GM21528 (cell line): Measurements from ENCODE around the gene ACTR1A.
"Not testable (repeated sequence)": the region's sequence is repeated elsewhere in the genome, so short reads cannot be mapped to it uniquely, and the experiment has no call there.

Source experiments
- ATAC-seq: cut with Tn5 transposase; IDR thresholded peaks from one replicate; pipeline ENCODE4 v1.9.1; 2021; ENCODE audit warnings: mild to moderate bottlenecking, moderate library complexity; ENCODE audit not compliant: unreplicated experiment, low FRiP score

The ACTR1A gene

DNA sequence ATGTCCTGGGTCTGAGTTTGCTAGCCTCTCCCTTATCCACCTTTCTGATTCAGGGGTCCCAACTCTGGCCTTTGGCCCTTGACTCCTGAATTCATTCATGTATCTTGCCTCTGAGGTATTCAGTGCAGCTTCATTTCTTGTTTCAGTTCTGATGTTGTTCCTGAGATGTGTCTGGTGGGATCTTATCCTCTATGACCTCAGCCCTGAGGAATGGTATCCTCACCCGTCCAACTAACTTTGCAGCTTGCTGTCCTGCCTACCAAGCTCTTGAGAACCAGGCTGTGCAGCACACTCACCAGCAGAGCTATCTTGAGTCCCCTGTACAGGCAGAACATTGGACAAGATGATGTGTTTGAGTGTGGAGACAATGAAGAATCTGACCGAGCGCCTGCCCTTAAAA is 15.0 kb upstream of the ACTR1A start:
- ATAC-seq = no peak

DNA sequence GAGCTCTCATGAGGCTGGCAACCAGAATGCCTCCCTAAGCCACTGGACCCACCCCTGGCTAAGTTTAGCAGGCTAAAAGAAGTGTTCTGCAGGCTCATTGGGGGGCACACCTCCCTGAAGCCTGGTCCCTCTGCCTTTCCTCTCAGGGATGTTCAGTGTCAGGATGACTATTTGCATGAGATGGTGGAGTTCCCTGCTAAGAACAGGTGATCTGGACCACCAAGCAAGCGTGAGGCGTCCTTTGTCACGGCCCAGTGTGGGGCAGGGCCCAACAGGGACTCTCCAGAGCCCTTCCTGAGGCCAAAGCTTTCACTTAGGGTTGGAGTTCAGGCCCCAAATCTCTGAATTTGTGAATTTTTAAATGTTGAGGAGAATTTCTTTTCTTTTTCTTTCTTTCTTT is 13.2 kb upstream of the ACTR1A start:
- ATAC-seq = no peak

DNA sequence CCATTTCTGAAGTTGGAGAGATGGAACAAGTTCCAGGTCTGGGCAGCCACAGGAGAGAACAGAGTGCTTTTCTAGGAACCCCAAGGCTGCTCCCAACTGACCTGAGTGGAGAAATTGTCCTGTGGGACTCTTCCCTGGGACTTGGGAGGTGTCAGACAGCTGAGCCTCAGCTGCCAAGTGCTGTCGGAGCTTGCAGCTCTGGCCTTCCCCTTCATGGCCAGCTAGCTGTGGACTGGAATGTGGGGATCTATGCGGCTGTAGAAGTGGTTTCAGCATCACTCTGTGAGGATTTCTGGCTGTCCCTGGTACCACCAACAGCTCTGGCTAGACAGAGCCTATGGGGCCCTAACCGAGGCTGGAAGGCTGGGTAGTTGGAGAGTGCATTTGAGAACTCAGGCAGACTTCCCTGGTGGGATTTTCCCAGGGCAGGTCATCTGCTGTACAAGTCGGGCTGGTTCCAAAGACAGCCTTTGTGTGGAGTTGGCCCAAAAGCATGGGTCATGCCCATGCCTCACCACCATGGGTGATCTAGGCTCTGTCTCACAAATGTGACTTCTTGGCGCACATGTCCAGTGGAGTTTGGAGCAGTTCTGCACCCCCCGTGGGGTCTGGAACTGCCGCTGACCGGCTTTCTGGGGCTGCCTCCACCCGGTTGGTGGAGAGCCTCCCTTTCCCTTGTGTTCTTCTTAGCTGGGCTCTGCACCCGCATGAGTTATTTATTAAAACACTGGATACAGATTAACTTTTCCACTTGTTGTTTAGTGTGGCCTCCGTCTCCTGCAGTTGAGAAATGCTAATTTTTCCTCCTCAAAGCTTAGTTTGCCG is 12.2 kb upstream of the ACTR1A start:
- ATAC-seq = no peak

DNA sequence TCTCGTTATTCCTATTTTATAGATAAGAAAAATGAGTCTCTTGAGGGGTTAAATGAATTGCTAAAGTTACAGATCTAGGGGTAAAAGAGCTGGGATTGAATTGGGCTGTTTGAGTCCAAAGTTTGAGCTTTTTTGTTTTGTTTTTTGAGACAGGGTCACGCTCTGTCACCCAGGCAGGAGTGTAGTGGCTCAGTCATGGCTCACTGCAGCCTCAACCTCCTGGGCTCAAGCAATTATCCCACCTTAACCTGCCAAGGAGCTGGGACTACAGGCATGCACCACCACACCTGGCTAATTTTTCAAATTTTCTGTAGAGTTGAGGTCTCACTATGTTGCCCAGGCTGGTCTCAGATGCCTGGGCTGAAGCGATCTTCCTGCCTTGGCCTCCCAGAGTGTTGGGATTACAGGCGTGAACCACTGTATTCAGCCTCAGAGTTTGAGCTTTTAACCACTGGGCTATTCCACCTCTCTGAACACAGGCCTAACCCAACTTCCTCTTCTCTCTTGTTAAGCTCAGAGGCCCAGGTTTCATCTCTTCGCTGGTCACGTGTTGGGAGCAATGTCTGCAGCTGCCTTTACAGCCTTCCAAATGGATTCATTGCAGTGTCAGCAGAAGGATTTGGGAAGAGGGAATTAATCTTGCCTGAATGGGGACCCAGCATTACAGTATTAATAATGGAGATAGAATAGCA is 9.2 kb upstream of the ACTR1A start:
- ATAC-seq = peak; percentile 69

DNA sequence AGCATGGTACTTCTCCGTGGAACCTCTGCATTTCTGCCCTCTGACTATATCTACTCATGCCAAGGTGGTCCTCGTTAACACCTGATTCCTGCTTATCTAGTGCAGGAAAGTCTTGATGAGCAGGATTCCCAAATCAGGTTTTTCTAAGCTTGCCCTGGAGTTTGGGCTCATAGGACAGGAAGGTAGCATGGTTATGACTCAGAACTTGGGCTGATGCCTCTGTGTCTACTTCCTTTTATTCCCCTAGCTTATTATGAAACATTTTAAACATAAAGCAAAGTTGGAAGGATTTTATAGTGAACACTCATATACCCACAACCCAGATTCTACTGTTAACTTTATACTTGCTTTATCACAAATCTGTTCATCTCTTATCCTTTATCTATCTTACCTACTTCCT is 6.9 kb upstream of the ACTR1A start:
- no peak for ATAC-seq

DNA sequence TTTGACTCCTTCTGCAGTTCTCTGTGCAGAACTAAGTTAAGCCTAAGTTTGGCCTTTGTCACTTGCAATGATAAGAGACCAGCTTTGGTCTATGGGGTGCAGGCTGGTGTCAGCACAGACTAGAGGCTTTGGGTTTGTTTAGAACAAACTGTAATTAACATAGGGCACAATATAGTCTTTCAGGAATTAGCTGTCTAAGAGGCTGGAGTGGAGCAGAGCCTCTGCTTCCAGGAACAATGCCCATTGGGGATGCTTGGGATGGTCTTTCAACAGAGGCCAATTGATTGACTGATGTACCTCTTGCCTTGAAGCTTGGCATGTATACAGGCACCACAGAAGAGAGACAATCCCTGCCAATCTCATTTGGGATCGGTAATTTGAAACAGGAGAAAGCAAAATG is 6.0 kb upstream of the ACTR1A start:
- ATAC-seq = no peak

DNA sequence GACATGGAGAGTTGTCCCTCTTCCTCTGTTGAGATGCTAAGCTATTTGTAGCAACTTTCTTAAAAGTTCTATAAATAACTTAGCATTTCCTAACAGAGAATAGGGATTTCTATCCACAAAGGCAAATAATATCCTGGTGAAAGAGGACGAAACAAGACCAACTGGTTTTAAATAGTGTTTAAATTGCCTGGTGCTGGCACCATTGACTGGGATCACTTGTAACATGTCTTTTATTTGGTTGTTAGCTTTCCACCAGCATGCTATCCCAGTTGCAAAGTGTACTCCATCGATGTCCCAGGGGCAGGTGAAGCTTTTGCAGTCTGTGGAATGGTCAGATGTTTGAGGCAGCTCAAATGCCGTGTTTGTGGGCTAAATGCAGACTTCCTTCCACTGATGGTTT is 5.0 kb upstream of the ACTR1A start:
- ATAC-seq = no peak

DNA sequence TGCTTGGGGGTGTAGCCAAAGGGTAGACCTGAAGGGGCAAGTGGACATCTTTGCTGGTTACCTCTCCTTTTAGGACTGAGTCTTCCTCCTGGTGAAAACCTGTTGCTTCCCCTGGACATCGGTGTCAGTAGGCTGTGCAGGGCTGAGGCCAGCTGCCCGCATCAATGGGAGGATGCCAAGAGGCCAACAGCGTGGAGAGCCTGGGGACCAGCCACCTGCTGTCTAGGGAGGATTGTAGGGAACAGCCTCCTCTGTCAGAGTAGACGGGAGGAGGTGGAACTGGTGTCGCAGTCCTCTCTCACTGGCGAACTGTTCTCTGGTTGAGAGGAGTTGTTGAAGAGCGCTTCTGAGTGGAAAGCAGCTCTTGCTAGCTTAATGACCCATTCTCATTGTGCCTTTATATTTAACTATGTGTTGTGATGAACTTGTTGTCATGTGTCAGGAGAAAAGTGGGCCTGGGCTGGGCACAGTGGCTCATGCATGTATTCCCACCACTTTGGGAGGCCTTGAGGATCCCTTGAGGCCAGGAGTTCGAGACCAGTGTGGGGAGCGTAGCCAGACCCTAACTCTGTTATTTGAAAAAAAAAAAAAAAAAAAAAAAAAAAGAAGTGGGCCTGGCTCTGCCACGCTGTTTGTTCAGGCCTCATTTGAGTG is 3.1 kb upstream of the ACTR1A start:
- ATAC-seq = no peak

DNA sequence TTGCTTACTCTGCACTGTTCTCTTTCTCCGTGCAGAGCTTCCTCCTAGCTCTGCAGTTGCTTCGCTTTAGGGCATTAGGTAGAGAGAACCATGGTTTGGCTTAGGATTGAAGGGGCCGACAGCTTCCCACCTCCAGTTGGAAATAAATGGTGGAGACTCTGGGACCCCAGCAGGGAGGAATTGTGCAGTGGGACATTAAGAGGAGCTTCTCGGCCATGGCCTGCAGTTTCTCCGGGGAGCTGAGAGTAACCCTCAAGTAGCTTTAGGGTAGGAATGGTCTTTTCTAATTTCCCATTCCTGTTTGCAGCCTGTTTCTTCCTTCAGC is 2.4 kb upstream of the ACTR1A start:
- no peak for ATAC-seq

DNA sequence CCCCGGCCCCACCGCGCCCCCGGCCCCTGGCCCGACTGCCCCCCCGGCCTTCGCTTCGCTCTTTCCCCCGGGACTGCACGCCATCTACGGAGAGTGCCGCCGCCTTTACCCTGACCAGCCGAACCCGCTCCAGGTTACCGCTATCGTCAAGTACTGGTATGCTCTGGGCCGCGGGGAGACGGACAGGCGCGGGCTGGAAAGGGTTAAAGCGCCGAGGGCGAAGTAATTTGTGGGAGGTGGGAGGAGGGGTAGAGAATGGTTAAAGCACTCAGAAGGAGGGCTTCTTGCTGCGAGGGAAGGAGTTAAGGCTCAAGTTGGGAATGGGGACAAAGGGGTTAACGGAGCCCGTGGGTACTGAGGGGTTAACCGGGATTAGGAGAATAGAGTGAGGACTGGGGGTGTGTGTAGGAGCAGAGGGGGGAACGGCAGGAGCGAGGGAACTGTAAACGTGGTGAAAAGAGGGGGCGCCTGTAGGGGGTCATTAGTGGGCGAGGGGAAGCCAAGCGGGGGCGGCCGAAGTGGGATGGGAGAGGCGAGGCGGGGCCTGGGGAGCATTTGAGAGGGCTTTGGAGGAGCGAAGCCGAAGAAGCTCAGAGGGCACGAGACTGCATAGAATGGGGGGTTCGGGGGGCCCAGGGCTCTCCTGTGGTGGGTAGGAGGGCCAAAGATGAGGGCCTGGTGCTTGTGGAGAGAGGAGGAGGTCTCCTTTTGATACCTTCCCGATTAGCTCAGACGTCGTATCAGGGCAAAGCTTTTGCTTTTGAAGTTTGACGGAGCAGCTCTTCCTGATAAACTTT is 1.9 kb upstream of the ACTR1A start:
- ATAC-seq = no peak

DNA sequence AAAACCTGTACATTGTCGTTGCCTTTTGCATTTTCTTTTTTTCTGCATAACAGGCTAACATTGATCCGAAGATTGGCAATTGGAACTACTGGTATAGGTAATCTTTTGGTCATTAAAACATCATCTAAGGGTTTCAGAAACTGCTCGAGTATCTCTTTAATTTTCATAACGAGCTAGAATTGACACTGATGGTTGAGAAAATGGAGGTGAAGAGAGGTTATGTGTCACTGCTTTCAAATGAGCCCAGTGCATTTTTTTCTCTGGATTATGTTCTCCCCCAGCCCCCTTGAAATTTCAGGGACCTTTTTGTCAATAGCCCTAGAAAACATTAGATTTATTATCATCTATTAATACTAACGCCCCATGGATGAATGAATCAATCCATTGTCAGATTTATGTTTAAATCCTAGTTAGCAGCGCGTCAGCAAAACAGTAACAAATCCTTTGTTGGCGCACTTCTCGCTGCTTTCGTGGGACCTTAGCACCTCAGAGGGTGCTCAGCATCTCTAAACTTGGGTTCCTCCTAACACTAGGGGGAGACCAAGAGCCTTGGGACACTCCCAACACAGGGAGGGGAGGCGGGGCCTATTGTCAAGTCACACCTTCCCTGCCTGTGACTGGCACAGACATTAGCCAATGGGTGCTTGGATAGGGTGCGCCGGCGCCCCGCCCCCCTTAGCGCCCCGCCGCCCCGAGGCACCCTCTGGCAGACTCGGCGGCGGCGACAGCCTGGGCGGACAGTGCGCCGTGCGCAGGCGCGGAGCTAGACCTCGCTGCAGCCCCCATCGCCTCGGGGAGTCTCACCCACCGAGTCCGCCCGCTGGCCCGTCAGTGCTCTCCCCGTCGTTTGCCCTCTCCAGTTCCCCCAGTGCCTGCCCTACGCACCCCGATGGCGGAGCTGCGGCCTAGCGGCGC is 1.0 kb upstream of the ACTR1A start, which contains the start of gene SUFU:
Gene SUFU (plus strand): TSS at position 709 of the 915 bp plus-strand sequence. CDS start 181 bp downstream, at position 890.
- ATAC-seq = peak; percentile 61

DNA sequence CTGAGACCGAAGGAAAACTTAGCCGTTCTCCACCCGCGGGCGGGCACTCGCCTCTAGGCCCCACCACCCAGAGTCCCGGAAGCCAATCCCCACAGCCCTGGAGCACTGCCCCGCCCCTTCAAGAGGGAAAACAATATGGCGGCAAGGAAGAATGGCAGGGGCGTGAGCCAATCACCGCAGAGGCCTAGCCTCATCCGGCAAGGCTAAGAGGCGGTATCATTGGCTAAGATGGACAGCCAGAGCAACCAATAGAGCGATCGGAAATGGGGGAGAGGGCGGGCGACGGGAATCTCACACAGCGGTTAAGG is 529 bp downstream of the ACTR1A start:
- ATAC-seq = peak; percentile 74

DNA sequence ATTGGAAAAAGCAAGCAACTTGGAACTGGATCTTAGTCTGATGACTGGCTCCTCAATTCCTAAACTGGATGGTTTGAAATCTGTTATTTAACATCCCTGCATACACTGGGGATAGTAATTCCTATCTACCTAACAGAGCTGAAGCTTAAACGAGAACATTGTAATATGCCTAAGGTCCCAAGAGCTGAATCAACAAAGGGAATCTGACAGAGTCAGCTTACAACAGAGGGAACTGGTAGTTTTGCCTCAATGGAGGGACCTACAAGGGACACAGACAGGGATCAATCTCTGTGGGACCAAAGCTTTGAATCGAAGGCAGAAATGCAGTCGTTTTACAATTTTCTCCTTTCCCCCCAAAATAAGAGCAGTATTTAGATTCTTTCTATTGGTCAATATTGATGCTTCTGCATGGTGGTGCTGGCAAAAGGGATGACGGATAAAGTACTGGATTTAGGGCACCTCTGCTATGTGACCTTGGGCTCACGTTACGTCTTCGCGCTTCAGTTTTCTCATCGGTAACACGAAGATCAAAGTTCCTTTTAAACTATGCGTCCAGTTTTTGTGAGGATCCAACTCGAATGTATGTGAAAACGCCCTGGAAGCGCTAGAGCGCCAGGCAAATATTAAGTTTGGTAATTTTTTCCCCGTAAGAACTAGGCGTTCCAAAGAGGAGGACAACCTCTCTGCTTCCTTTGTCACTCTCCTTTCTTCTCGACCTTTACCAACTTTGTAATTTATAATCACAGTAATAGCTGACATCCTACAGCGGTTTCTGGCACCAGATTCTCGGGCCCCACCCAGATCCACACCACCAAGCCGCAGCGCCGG is 1.1 kb downstream of the ACTR1A start:
- ATAC-seq = no peak

DNA sequence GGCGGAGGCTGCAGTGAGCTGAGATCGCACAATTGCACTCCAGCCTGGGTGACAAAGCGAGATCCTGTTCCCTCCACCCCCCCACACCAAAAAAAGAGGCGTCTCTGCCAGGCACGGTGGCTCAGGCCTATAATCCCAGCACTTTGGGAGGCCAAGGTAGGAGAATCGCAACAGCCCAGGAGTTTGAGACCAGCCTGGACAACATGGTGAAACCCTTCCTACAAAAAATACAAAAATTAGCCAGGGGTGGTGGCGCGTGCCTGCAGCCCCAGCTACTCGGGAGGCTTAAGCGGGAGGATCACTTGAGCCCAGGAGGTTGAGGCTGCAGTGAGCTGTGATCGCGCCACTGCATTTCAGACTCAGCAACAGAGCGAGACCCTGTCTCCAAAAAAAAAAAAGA is 1.8 kb downstream of the ACTR1A start:
- not testable (repeated sequence) for ATAC-seq

DNA sequence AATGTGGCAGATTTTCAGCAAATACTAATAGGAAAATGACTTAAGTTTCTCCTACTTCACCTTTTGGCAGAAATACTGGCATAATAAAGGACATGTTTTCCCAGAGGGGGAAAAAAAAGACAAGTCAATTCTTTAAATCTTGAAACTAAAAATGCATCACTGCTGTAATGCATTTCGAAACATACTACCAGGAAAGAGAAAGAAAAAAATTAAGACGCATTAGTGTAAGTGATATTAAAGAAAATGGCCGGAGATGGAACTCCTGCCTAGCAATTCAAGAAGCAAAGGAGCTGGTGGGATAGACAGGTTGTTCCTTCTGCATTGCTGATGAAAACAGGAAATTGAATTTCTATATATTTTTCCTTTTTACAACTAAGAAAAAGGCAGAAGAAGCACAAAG is 3.2 kb downstream of the ACTR1A start:
- no peak for ATAC-seq

DNA sequence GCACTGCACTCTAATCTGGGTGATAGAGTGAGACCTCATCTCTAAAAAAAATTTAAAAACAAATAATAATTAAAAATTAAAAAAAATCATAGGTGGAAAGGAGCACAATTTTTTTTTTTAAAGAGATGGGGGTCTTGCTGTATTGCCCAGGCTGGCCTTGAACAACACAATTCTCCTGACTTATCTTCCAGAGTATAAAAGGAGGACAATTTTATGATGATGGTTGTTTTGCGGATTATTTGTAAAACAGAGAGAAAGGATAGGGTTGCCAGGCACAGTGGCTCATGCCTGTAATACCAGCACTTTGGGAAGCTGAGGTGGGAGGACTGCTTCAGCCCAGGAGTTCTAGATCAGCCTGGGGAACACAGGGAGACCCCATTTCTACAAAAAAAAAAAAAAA is 5.0 kb downstream of the ACTR1A start:
- ATAC-seq = no peak

DNA sequence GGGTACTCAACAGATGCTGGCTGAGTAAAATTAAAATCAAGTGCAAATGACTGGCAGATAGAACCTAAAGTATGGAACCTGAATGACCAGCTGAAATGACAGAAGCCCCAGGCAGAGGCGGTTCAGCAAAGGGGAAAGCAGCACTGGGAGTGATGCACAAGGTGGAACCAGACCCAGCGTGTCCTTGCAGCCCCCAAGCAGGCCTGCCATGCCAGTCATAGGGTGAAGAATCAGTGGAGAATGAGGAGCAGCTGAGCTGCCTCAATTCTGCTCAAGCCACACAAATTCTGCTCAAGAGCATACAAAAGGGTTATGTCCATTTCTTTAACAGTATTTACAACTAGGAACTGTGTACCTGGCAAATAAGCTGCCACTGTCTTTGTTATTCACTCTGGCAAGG is 8.7 kb downstream of the ACTR1A start:
- no peak for ATAC-seq

DNA sequence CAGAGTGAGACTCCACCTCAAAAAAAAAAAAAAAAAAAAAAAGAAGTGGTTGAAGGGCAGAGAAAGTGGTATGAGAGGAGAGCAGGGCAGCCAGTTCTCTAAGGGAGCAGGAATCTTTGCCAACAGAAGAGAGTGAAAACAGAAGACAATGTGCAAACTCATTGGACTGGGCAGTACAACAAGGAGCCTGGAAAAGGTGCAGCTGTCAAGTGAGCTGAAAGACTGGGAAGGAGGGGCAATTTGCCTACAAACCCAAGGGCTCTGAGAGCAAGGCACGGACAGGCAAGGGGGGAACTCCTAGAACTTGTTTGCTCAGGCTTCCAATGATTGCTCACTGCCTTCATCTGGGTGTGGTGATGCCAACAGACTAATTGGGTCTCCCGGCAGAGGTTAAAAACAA is 9.5 kb downstream of the ACTR1A start:
- ATAC-seq = no peak

DNA sequence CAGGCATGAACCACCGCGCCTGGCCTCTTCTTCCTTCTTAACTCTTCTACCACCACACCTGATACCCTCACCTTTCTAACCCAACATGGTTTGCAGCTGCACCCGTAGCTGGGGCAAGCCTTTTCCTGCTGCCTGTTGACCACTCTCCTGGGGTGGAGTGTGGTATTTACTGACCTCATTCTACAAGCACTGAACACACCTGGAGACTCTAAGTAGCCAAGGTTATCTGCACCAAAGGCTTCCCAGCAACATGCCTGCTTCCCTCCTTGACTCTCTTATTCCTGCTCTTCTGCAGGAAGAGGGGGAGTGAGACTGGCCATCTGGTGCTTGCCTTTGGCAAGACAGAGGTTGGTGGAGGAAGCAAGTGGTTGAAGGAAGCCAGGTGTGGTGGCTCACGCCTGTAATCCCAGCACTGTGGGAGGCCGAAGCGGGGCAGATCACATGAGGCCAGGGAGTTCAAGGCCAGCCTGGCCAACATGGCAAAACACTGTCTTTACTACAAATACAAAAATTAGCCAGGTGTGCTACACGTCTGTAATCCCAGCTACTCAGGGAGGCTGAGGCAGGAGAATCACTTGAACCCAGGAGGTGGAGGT is 10.1 kb downstream of the ACTR1A start:
- ATAC-seq = no peak
